GM10266 (cell line): ENCODE results near the gene FMO1.

Source experiments
- DNase-seq: peaks from one replicate; pipeline ENCODE4 v3.0.0; 2012; ENCODE audit errors: extremely low spot score
- CTCF ChIP-seq: IDR thresholded peaks from 2 replicates; pipeline ENCODE4 v1.5.1; 2012; ENCODE audit warnings: mild to moderate bottlenecking, low read depth; ENCODE audit not compliant: control insufficient read depth, insufficient read depth; ENCODE audit errors: missing control alignments

FMO1 gene

GRCh38 chr1:171213559-171214454 lies 34.5 kb upstream of the FMO1 start:
- TF ChIP-seq CTCF = no peak
- DNase-seq = no peak

GRCh38 chr1:171217658-171218443 lies 30.4 kb upstream of the FMO1 start:
- no peak for DNase-seq
- TF ChIP-seq CTCF = no peak

GRCh38 chr1:171218661-171219060 lies 29.6 kb upstream of the FMO1 start:
- DNase-seq = no peak
- no peak for TF ChIP-seq CTCF

- DNase-seq = no peak
- TF ChIP-seq CTCF = no peak
Measured at GRCh38 chr1:171219346-171220080, 28.8 kb upstream of the FMO1 start.

- TF ChIP-seq CTCF = no peak
- DNase-seq = no peak
Measured at GRCh38 chr1:171220081-171220420, 28.2 kb upstream of the FMO1 start.

GRCh38 chr1:171220581-171221054 lies 27.7 kb upstream of the FMO1 start:
- DNase-seq = no peak
- TF ChIP-seq CTCF = no peak
